Ascending aorta (tissue), 2 donors: ENCODE results near the gene IGDCC3. TPM values are rescaled to one million over a fixed set of nuclear protein-coding genes. Genes with fewer than 3 reads are reported as not detected.

Source experiments
- DNase-seq, 2 donors: peaks; one replicate each; pipeline ENCODE4 v3.0.0-alpha.2; 2019; ENCODE audit warnings: low spot score in 2 of 2
- H3K27ac ChIP-seq, 2 donors: fragments of 200-600 bp; sonication (generic); one replicate each; pipeline ENCODE4 v1.5.1; 2016 to 2017; ENCODE audit warnings: mild to moderate bottlenecking in 1 of 2
- H3K27me3 ChIP-seq: fragments of 200-600 bp; sonication (generic); one replicate; pipeline ENCODE4 v1.5.1; 2017
- H3K36me3 ChIP-seq, 2 donors: fragments of 200-600 bp; sonication (generic); one replicate each; pipeline ENCODE4 v1.5.1; 2016
- H3K4me1 ChIP-seq, 2 donors: fragments of 200-600 bp; sonication (generic); one replicate each; pipeline ENCODE4 v1.5.1; 2016 to 2017; ENCODE audit warnings: mild to moderate bottlenecking in 1 of 2
- H3K4me3 ChIP-seq, 2 donors: fragments of 200-600 bp; sonication (generic); one replicate each; pipeline ENCODE4 v1.5.1; 2016 to 2017; ENCODE audit warnings: mild to moderate bottlenecking in 1 of 2
- H3K9me3 ChIP-seq, 2 donors: fragments of 200-600 bp; sonication (generic); one replicate each; pipeline ENCODE4 v1.5.1; 2016
- CTCF ChIP-seq, 3 experiments: fragments of 200-600 bp in 2 of 3; fragments of 450-650 bp in 1 of 3; sonication (generic) in 2 of 3; IDR thresholded peaks; one replicate each; pipeline ENCODE4 v1.5.1; 2016 to 2019; ENCODE audit warnings: antibody characterized with exemption in 3 of 3, mild to moderate bottlenecking in 1 of 3, moderate library complexity in 1 of 3
- intact Hi-C: fragments of 100-400 bp; cut with DNase I; formaldehyde crosslinking; loops from one replicate; pipeline ENCODE4 v1.15.1; 2023
- total RNA-seq: library from RNA; depleted of rRNA; stranded (reverse); fragments of >200 nt; gene quantifications from one replicate; pipeline ENCODE4 v1.1.0, GENCODE V29; 2016

IGDCC3 gene
- total RNA-seq, 1 donor from 2014 or later: not detected

DNA sequence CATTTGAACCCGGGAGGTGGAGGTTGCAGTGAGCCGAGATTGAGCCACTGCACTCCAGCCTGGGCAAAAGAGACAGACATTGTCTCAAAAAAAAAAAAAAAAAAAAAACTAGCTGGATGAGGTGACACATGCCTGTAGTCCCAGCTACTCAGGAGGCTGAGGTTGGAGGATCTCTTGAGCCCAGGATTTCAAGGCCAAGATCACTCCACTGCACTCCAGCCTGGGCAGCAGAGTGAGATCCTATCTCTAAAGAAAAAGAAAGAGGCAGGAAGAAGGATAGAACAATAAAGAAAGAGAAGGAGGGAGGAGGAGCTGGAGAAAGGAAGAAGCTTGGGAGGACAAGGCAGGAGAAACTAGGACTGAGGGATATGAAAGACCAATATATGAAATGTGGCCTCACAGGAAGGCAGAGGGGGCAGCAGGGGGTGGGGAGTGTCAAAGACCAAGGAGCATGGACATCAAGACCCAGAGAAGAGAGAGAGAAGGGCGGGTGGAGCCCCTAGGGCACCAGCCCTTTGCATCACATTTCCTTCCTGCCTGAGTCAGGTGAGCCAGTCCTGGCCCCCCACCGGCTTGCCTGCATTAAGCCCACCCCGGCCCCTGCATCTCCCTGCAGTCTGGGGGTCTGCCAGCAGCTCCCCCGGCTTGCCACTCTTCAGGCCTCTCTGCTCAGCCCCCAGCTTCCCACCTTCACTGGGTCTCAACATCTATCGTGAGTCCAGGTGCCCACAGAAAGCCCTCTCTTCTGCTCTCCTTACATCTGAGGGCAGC lies 11.5 kb downstream of the IGDCC3 start:
- intact Hi-C loops: no loop called here
- Histone ChIP-seq H3K4me3 (no peak overlapping the region), H3K9me3 (no peaks in the 10 kb centered on the region), H3K27me3 (no peaks in the 10 kb centered on the region), H3K4me1 (no peaks in the 10 kb centered on the region), H3K27ac (no peak overlapping the region), H3K36me3 (no peaks in the 10 kb centered on the region)
- DNase-seq: no peak
- no peak for TF ChIP-seq CTCF (IDR thresholded peaks at IDR 0.05)

GRCh38 chr15:65365229-65365628 lies 12.6 kb downstream of the IGDCC3 start:
- H3K4me3 ChIP-seq: no peak overlapping the region
- no peak for DNase-seq
- no peaks in the 10 kb centered on the region for H3K27me3 ChIP-seq
- no peak overlapping the region for H3K27ac ChIP-seq
- no peaks in the 10 kb centered on the region for H3K4me1 ChIP-seq
- H3K9me3 ChIP-seq: no peaks in the 10 kb centered on the region
- no peak for TF ChIP-seq CTCF (IDR thresholded peaks at IDR 0.05)
- intact Hi-C loops: no loop called here
- no peaks in the 10 kb centered on the region for H3K36me3 ChIP-seq

DNA sequence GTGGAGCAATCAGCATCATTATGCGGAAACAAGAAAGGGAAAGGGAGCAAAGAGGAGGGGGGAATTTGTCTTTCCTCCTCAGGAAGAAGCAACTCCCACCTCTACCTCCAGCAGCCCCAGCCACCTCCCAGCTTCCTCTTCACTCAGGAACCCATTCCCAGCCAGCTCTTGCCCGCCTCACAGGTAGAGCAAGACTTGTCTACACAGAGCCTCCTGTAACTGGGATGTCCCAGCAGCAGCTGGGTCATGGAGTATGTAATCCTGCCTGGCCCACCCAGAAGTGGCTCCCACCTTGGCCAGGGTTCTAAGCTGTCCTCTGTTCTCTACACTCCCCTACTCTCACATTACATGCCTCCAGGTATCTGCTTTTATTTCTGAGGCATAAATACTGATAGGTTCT lies 14.0 kb downstream of the IGDCC3 start:
- H3K4me1 ChIP-seq: no peaks in the 10 kb centered on the region
- H3K27ac ChIP-seq: no peak overlapping the region
- TF ChIP-seq CTCF (IDR thresholded peaks at IDR 0.05): no peak
- no peak overlapping the region for H3K4me3 ChIP-seq
- no peaks in the 10 kb centered on the region for H3K27me3 ChIP-seq
- no peaks in the 10 kb centered on the region for H3K9me3 ChIP-seq
- DNase-seq: no peak
- no peaks in the 10 kb centered on the region for H3K36me3 ChIP-seq
- intact Hi-C loops: no loop called here

DNA sequence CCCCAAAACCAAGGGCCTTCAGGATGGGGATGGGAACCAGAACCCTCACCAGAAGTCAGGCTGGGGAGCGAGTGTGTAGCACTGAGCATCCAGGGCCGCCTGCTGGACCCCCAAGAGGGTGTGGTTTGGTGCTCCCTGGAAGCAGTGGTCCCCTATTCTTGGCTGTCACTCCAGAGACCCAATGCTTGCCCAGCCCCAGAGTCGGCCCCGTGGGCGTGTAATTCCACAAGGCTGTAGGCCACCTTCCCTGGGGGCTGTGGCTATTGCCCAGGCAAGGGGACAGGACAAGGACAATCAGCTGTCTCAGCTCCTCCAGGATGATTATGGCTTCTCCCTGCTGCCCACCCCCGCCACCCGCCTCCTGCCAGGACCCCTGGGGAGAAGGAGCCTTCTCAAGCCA lies 14.5 kb downstream of the IGDCC3 start:
- no peak for TF ChIP-seq CTCF (IDR thresholded peaks at IDR 0.05)
- Histone ChIP-seq H3K9me3 (no peaks in the 10 kb centered on the region), H3K27me3 (no peaks in the 10 kb centered on the region), H3K4me3 (no peak overlapping the region), H3K4me1 (no peaks in the 10 kb centered on the region), H3K27ac (no peak overlapping the region), H3K36me3 (no peaks in the 10 kb centered on the region)
- intact Hi-C loops: no loop called here
- no peak for DNase-seq

DNA sequence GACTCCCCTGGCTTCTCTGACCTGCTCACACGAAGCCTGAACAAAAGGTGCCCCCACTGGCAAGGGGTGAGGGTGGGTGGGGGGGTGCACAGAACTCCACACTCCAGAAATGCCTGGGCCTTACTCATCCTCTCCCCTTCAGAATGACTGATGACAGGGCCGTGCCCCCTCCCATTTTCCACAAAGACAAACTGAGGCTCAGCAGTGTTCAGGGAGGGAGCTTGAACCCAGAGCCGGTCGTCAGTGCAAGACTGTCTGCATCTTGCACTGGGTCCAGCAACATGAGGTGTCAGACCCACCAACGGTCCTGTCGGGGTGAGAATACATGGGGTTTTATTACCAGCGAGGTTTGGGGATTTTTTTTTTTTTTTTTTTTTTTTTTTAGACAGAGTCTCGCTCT lies 15.3 kb downstream of the IGDCC3 start:
- intact Hi-C loops: no loop called here
- Histone ChIP-seq H3K4me3 (no peak overlapping the region), H3K36me3 (no peaks in the 10 kb centered on the region), H3K27me3 (no peaks in the 10 kb centered on the region), H3K27ac (no peak overlapping the region), H3K9me3 (no peaks in the 10 kb centered on the region), H3K4me1 (no peaks in the 10 kb centered on the region)
- DNase-seq: no peak
- TF ChIP-seq CTCF (IDR thresholded peaks at IDR 0.05): no peak
